Ovary (tissue), 9 donors: ENCODE data around the gene JAM3. TPM values are rescaled to one million over a fixed set of nuclear protein-coding genes. Genes with fewer than 3 reads are reported as not detected.
"Not testable (repeated sequence)": the region's sequence is repeated elsewhere in the genome, so short reads cannot be mapped to it uniquely, and the experiment has no call there.

Experiments used
- DNase-seq, 5 donors: peaks; one replicate each; pipeline ENCODE4 v3.0.0-alpha.2; 2019 to 2020
- H3K27ac ChIP-seq, 2 donors: fragments of 200-600 bp; one replicate each; pipeline versions ENCODE4 v1.5.1 to v1.8.0; 2019 to 2022
- H3K27me3 ChIP-seq: fragments of 200-600 bp; one replicate; pipeline ENCODE4 v1.8.0; 2022
- H3K36me3 ChIP-seq: fragments of 200-600 bp; sonication (generic); one replicate; pipeline ENCODE4 v1.5.1; 2019
- H3K4me1 ChIP-seq: one replicate; pipeline ENCODE4 v1.8.1; 2013; ENCODE audit warnings: mild to moderate bottlenecking, moderate library complexity; ENCODE audit not compliant: insufficient read depth
- H3K4me3 ChIP-seq: fragments of 200-600 bp; sonication (generic); one replicate; pipeline ENCODE4 v1.5.1; 2017
- H3K9me3 ChIP-seq, 2 donors: fragments of 200-600 bp in 1 of 2; sonication (generic) in 1 of 2; one replicate each; pipeline versions ENCODE4 v1.5.1 to v1.8.1; 2013 to 2019; ENCODE audit warnings: mild to moderate bottlenecking in 1 of 2, moderate library complexity in 1 of 2
- EP300 ChIP-seq: sonication (generic); formaldehyde crosslinking; IDR thresholded peaks from one replicate; pipeline ENCODE4 v1.6.1; 2017; ENCODE audit warnings: antibody characterized with exemption
- POLR2A ChIP-seq: fragments of 450-650 bp; IDR thresholded peaks from one replicate; pipeline ENCODE4 v1.6.1; 2017; ENCODE audit warnings: antibody characterized with exemption, mild to moderate bottlenecking, moderate library complexity
- WGBS, 3 donors: extraction: QIAGEN DNeasy Blood & Tissue Kit in 1 of 3; methylation state at CpG; one replicate each; pipeline versions ENCODE4 v1.1.5 to v1.1.7; 2013 to 2017; 5-methylcytosine and 5-hydroxymethylcytosine counted together
- intact Hi-C, 4 donors: fragments of 100-400 bp; cut with DNase I; formaldehyde crosslinking; loops; one replicate each; pipeline versions ENCODE4 v1.11.0 to v1.15.1; 2022 to 2023
- polyA plus RNA-seq, 2 donors: library from polyadenylated mRNA; stranded (reverse); fragments of 200-250 nt in 1 of 2; fragments of 350-450 nt in 1 of 2; fragmentation: Illumina TruSeq in 1 of 2; extraction: RNeasy Lipid Tissue Mini Kit (QIAGEN cat#74804) in 1 of 2; gene quantifications; one replicate each; pipeline ENCODE4 v1.2.3, GENCODE V29; 2013 to 2014
- total RNA-seq, 7 donors: library from RNA; depleted of rRNA in 2 of 7; stranded (reverse); fragments of >200 nt in 2 of 7; fragmentation: NEBNext Ultra II Directional in 3 of 7; extraction: Animal tissue kit (Norgen Biotek cat#: 25700) in 3 of 7; gene quantifications; one replicate each; pipeline versions ENCODE4 v1.1.0 to v1.2.4, GENCODE V29; 2016 to 2023
- TF ChIP-seq, protein P1 (sequence below), 3 donors: fragments of 450-650 bp in 2 of 3; fragments of 200-600 bp in 1 of 3; IDR thresholded peaks; one replicate each; pipeline versions ENCODE4 v1.5.1 to v1.8.0; 2016 to 2022; ENCODE audit warnings: antibody characterized with exemption in 3 of 3, mild to moderate bottlenecking in 1 of 3
- donor health status: DM: no; HTN: no; CAD: no; lungs with moderate emphysema.
- donor health status: DM: no; HTN: no; CAD: no.
- donor health status: Bipolar disorder and iron deficiency.
- donor health status: DM: yes; HTN: yes; CAD: no.
- donor health status: DM: no; HTN: no; CAD: no.
- donor health status: DM: yes; HTN: yes; CAD: no.

The JAM3 gene
- total and polyA plus RNA-seq, 9 donors = 32.5 to 95.0 (median 72.3) TPM

DNA sequence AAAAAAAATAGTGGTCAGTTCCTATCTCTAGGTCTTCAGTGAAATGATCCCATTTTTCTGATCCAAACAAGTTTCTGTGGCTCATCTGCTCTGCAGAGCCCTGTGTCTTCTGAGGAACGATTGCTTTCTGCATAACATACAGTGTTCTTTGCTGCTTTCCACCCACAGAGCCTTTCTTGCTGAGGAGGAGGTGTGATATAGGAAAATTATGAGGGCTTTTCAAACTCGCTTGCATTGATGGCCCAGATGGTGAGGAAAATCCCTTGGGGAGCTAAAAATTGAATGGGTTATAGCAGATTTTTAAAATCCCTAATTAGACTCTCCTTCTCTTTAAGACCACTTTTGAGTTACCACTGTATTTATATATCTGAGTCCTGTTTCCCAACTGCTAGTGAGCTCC is 31.3 kb downstream of the JAM3 start:
- no peak overlapping the region for H3K4me3 ChIP-seq
- intact Hi-C loops = no loop called here
- no peak for DNase-seq
- no peaks in the 10 kb centered on the region for H3K27me3 ChIP-seq
- H3K4me1 ChIP-seq = no peaks in the 10 kb centered on the region
- H3K36me3 ChIP-seq = no peaks in the 10 kb centered on the region
- no peaks in the 10 kb centered on the region for H3K9me3 ChIP-seq
- 88 to 93% (median 90%) methylated on average over 2 of the region's 2 CpGs for WGBS, 3 donors
- H3K27ac ChIP-seq = no peak overlapping the region
- TF ChIP-seq EP300 (no peak), POLR2A (no peak)
- TF ChIP-seq, protein P1, sequence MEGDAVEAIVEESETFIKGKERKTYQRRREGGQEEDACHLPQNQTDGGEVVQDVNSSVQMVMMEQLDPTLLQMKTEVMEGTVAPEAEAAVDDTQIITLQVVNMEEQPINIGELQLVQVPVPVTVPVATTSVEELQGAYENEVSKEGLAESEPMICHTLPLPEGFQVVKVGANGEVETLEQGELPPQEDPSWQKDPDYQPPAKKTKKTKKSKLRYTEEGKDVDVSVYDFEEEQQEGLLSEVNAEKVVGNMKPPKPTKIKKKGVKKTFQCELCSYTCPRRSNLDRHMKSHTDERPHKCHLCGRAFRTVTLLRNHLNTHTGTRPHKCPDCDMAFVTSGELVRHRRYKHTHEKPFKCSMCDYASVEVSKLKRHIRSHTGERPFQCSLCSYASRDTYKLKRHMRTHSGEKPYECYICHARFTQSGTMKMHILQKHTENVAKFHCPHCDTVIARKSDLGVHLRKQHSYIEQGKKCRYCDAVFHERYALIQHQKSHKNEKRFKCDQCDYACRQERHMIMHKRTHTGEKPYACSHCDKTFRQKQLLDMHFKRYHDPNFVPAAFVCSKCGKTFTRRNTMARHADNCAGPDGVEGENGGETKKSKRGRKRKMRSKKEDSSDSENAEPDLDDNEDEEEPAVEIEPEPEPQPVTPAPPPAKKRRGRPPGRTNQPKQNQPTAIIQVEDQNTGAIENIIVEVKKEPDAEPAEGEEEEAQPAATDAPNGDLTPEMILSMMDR (IDR thresholded peaks at IDR 0.05) = no peak

DNA sequence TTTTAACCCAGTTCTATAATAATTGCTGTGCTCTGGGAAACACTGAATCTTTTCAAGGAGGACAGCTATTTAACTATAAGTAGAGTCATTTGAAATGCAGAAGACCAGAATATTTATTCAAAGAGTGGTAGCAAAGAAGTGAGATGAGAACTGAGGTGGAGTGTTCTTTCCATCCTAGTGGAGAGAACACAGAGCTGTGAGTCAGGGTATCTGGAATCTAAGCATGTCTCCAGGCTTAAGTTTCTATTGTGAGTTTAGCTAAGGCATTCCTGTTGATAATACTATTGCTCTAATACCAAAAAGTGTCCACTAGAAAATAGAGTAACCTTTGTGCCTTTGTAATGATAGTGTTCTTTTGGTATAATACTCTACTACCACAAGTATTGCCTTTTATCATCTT is 32.4 kb downstream of the JAM3 start:
- Histone ChIP-seq H3K27ac (no peak overlapping the region), H3K4me1 (no peaks in the 10 kb centered on the region), H3K36me3 (no peaks in the 10 kb centered on the region), H3K4me3 (no peak overlapping the region), H3K9me3 (no peaks in the 10 kb centered on the region), H3K27me3 (no peaks in the 10 kb centered on the region)
- TF ChIP-seq EP300 (no peak), POLR2A (no peak)
- TF ChIP-seq, protein P1 (IDR thresholded peaks at IDR 0.05) = no peak
- intact Hi-C loops = no loop called here
- DNase-seq = no peak

DNA sequence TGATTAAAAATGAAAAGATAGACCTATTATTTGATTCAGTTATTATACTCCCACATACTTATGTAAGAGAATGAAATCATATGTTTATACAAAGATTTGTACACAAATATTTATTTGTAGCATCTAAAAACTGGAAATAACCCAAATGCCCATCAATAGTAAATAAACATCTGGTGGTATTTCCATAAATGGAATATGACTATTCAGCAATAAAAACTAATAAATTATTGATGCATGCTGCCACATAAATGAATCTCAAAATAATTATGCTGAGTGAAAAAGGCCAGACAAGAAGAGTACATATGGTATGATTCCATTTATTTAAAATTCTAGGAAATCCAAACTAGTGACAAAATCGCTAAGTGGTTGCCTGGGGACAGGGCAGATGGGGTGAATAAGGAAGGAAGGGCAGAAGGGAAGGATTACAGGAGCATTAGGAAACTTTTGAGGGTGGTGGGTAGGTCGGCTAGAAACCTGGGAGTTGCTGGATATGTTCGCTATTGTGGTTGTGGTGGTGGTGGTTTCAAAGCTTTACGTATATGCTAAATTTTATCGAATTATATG is 41.5 kb downstream of the JAM3 start:
- Histone ChIP-seq H3K27me3 (no peaks in the 10 kb centered on the region), H3K9me3 (no peaks in the 10 kb centered on the region), H3K4me3 (no peak overlapping the region), H3K36me3 (no peaks in the 10 kb centered on the region), H3K4me1 (no peaks in the 10 kb centered on the region), H3K27ac (no peak overlapping the region)
- TF ChIP-seq, protein P1 (IDR thresholded peaks at IDR 0.05) = no peak
- TF ChIP-seq POLR2A (no peak), EP300 (no peak)
- 94 to 97% (median 94%) methylated on average over 5 of the region's 5 CpGs for WGBS, 3 donors
- intact Hi-C loops = no loop called here
- DNase-seq = no peak

DNA sequence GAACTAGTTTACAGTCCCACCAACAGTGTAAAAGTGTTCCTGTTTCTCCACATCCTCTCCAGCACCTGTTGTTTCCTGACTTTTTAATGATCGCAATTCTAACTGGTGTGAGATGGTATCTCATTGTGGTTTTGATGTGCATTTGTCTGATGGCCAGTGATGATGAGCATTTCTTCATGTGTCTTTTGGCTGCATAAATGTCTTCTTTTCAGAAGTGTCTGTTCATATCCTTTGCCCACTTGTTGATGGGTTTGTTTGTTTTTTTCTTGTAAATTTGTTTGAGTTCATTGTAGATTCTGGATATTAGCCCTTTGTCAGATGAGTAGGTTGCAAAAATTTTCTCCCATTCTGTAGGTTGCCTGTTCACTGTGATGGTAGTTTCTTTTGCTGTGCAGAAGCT is 44.9 kb downstream of the JAM3 start:
- intact Hi-C loops, H3K9me3 ChIP-seq, H3K4me3 ChIP-seq, H3K27ac ChIP-seq, H3K36me3 ChIP-seq, DNase-seq, H3K27me3 ChIP-seq, H3K4me1 ChIP-seq: not testable (repeated sequence)
- 100% methylated on average over 1 of the region's 1 CpG; no CpG with 5 or more reads in 1 of the 3 donors for WGBS, 3 donors

DNA sequence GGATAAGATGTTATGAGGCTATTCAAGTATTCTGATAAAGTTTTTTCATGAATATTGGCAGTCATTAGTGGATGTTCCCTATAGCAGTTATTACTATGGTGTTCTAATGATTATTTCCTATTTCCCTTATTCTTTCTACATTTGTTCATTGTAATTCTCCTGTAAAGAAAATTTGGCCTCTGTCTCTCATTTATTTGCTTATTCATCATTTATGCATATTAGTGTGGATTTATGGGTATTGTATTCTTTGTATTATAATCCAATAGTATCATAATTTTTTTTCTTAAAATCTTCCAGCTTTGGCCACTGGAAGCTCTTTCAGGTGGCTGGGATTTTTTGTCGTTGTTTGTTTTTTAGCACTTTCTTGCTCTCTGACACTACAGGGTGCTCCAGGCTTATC is 47.3 kb downstream of the JAM3 start:
- Histone ChIP-seq H3K27ac (no peak overlapping the region), H3K9me3 (no peaks in the 10 kb centered on the region), H3K4me3 (no peak overlapping the region), H3K36me3 (no peaks in the 10 kb centered on the region), H3K27me3 (no peaks in the 10 kb centered on the region), H3K4me1 (no peaks in the 10 kb centered on the region)
- intact Hi-C loops = loop anchor here in 1 of 4 donors (5.0 kb wide), 1 partner anchor 49 kb away; the partner anchor contains the start of gene JAM3
- DNase-seq = no peak
- no peak for TF ChIP-seq POLR2A
- TF ChIP-seq EP300 = no peak
- TF ChIP-seq, protein P1 (IDR thresholded peaks at IDR 0.05) = no peak
- 78 to 94% (median 90%) methylated on average over 1 of the region's 1 CpG for WGBS, 3 donors
